ENCODE data around the gene LYPD6B. TPM values are rescaled to one million over a fixed set of nuclear protein-coding genes. Genes with fewer than 3 reads are reported as not detected.
A peak's percentile ranks its signal among the peaks of the same experiment; 100 is the strongest.

The LYPD6B gene
- total RNA-seq (ENCODE audit: insufficient read depth, low replicate concordance) = 4.3 TPM

- no peak for DNase-seq (ENCODE audit: low spot score)
These were observed at the start of gene LYPD6B for GRCh38 chr2:149038442-149039212. Gene LYPD6B, plus strand, starts transcription at chr2:149038699. Its CDS starts 92,250 bp downstream, at chr2:149130949.

GRCh38 chr2:148989882-148990493, 48.5 kb upstream of the LYPD6B start:
- DNase-seq (ENCODE audit: low spot score) = peak; percentile 86

- no peak for DNase-seq (ENCODE audit: low spot score)
These were observed 47.5 kb upstream of the LYPD6B start for GRCh38 chr2:148990968-148991367.

GRCh38 chr2:148992448-148992847, 46.1 kb upstream of the LYPD6B start:
- no peak for DNase-seq (ENCODE audit: low spot score)

GRCh38 chr2:148993351-148993750, 45.1 kb upstream of the LYPD6B start:
- no peak for DNase-seq (ENCODE audit: low spot score)

- DNase-seq (ENCODE audit: low spot score) = no peak
These were observed 44.2 kb upstream of the LYPD6B start for GRCh38 chr2:148994341-148994740.

- DNase-seq (ENCODE audit: low spot score) = no peak
These were observed 41.7 kb upstream of the LYPD6B start for GRCh38 chr2:148996805-148997204.

GRCh38 chr2:148998165-148998830, 40.2 kb upstream of the LYPD6B start:
- DNase-seq (ENCODE audit: low spot score) = no peak

GRCh38 chr2:148998831-148999200, 39.7 kb upstream of the LYPD6B start:
- no peak for DNase-seq (ENCODE audit: low spot score)

- DNase-seq (ENCODE audit: low spot score) = peak; percentile 59
These were observed 39.0 kb upstream of the LYPD6B start for GRCh38 chr2:148999451-148999921.

- peak; percentile 87 for DNase-seq (ENCODE audit: low spot score)
These were observed 38.2 kb upstream of the LYPD6B start for GRCh38 chr2:149000158-149000938.

GRCh38 chr2:149001496-149001895, 37.0 kb upstream of the LYPD6B start:
- no peak for DNase-seq (ENCODE audit: low spot score)

GRCh38 chr2:149002378-149002890, 36.1 kb upstream of the LYPD6B start:
- DNase-seq (ENCODE audit: low spot score) = no peak

GRCh38 chr2:149002891-149003740, 35.4 kb upstream of the LYPD6B start:
- DNase-seq (ENCODE audit: low spot score) = no peak

- DNase-seq (ENCODE audit: low spot score) = no peak
These were observed 33.7 kb upstream of the LYPD6B start for GRCh38 chr2:149004836-149005235.

- DNase-seq (ENCODE audit: low spot score) = no peak
These were observed 32.9 kb upstream of the LYPD6B start for GRCh38 chr2:149005471-149006077.

GRCh38 chr2:149006883-149007543, 31.5 kb upstream of the LYPD6B start:
- peak; percentile 23 for DNase-seq (ENCODE audit: low spot score)

- no peak for DNase-seq (ENCODE audit: low spot score)
These were observed 30.1 kb upstream of the LYPD6B start for GRCh38 chr2:149008381-149008780.

Data from umbilical cord (tissue), 2 donors.